Measurements from ENCODE around the gene CEP170.

Gene CEP170
- total RNA-seq, result 27.9 to 38.9 (median 31.8) reads per million in 4 donors

GRCh38 chr1:243254927-243255790, at the start of gene CEP170:
CEP170 (minus strand) TSS chr1:243255281; CDS start chr1:243225280, 30,001 bp downstream.
- DNase-seq, result peak; percentile 77 to 91 (median 84)

- no peak for DNase-seq
Measured at GRCh38 chr1:243301059-243301458, 46.0 kb upstream of the CEP170 start.

GRCh38 chr1:243299069-243299468, 44.0 kb upstream of the CEP170 start:
- DNase-seq, result no peak

- no peak for DNase-seq
Measured at GRCh38 chr1:243294723-243295121, 39.6 kb upstream of the CEP170 start.

GRCh38 chr1:243293941-243294722, 39.1 kb upstream of the CEP170 start:
- DNase-seq, result no peak

GRCh38 chr1:243292117-243292516, 37.0 kb upstream of the CEP170 start:
- DNase-seq, result no peak

- no peak for DNase-seq
Measured at GRCh38 chr1:243291292-243291691, 36.2 kb upstream of the CEP170 start.

GRCh38 chr1:243288062-243288461, 33.0 kb upstream of the CEP170 start:
- DNase-seq, result no peak

- DNase-seq, result peak in 1 of 5 donors; percentile 61
Measured at GRCh38 chr1:243287652-243288051, 32.6 kb upstream of the CEP170 start.

GRCh38 chr1:243287123-243287460, 32.0 kb upstream of the CEP170 start:
- no peak for DNase-seq

GRCh38 chr1:243286409-243287122, 31.5 kb upstream of the CEP170 start:
- peak in 1 of 5 donors; percentile 7 for DNase-seq

GRCh38 chr1:243281672-243282071, 26.6 kb upstream of the CEP170 start:
- DNase-seq, result no peak

- DNase-seq, result no peak
Measured at GRCh38 chr1:243280571-243281129, 25.6 kb upstream of the CEP170 start.

GRCh38 chr1:243275316-243275715, 20.2 kb upstream of the CEP170 start:
- no peak for DNase-seq

- DNase-seq, result no peak
Measured at GRCh38 chr1:243273945-243274344, 18.9 kb upstream of the CEP170 start.

GRCh38 chr1:243273506-243273905, 18.4 kb upstream of the CEP170 start:
- no peak for DNase-seq

- no peak for DNase-seq
Measured at GRCh38 chr1:243272401-243272800, 17.3 kb upstream of the CEP170 start.

GRCh38 chr1:243271996-243272395, 16.9 kb upstream of the CEP170 start:
- no peak for DNase-seq

GRCh38 chr1:243270097-243270864, 15.2 kb upstream of the CEP170 start:
- DNase-seq, result no peak

- DNase-seq, result no peak
Measured at GRCh38 chr1:243269461-243269801, 14.3 kb upstream of the CEP170 start.

- no peak for DNase-seq
Measured at GRCh38 chr1:243268751-243269460, 13.8 kb upstream of the CEP170 start.
